Stimulated activated CD8-positive, alpha-beta memory T cell treated with anti-CD3 and anti-CD28 coated beads, Interleukin-12 subunit alpha, Interleukin-12 subunit beta, amount 100 ng/mL, for 1 hour (primary cell): Measurements from ENCODE around the gene LRRC8D.
"Not testable (repeated sequence)": the region's sequence is repeated elsewhere in the genome, so short reads cannot be mapped to it uniquely, and the experiment has no call there.

ENCODE experiments used
- DNase-seq: peaks from one replicate; pipeline ENCODE4 v3.0.0-alpha.2; 2020; ENCODE audit warnings: low read depth

LRRC8D gene

GRCh38 chr1:89913353-89914095 lies 92.7 kb downstream of the LRRC8D start:
- DNase-seq: no peak

GRCh38 chr1:89917353-89917752 lies 96.5 kb downstream of the LRRC8D start:
- no peak for DNase-seq

DNA sequence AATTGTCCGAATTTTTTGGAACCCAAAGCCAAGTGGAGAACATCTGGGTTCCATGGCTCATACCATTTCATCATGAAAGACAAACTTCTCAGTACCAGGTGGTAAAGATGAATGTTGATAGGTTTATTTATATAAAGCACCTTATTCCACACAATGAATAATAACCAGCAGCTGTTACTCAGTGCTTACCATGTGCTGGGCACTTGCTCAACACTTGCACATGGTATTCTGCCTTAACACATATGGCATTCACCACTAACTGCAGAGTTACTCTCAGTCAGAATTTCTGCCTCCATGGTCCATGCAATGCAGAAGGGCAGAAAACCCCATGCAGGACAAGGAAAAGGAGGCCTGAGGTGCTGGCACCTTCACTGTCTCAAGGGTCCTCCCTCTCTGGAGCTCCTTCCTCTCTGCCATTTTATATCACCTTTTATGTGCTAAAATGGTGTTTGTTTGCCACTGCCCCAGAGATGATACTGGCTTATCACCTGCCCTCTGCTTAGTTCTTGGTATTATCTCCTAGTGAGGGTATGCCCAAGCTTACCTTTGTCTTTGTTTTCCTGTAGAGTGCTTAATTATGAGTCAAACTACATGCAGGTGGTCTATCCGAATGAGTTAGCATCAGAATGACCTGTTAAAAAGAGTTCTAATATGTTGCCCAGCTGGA lies 97.4 kb downstream of the LRRC8D start:
- DNase-seq: no peak

DNA sequence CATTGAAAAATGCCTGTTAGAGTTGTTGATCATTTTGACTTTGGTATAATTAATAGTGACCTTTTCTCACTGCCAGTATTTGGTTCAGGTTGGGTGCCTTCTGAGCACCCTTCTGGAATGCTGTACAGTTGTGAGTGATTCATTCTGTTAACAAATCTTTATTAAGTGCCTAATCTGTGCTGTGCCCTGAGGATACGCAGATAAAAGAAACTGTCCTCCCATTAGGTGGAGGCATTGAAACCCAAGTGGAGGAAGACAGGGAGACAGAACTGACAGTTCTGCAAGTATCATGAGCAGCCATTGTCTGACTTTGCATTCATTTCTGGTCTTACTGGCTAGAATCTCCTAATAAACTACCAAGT lies 97.9 kb downstream of the LRRC8D start:
- no peak for DNase-seq

DNA sequence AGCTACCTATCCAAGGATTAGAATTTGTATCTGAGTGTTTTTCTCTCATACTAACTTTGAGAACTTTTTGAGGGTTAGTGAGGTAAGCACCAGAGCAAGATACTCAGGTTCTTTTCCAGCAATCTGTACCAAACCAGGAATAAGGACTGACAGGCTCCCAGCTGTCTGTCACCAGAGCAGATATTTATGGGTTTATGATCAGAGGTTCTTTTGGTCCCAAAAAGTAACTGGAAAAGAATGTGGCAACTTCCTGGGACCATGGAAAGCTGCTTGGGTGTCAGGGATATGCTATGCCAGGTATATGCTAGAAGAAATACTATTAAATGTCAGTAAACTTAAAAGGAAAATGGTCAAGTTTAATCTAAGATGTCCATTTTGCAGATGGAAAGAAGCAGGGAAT lies 98.3 kb downstream of the LRRC8D start:
- DNase-seq: no peak

GRCh38 chr1:89922911-89923310 lies 102.1 kb downstream of the LRRC8D start:
- DNase-seq: no peak

DNA sequence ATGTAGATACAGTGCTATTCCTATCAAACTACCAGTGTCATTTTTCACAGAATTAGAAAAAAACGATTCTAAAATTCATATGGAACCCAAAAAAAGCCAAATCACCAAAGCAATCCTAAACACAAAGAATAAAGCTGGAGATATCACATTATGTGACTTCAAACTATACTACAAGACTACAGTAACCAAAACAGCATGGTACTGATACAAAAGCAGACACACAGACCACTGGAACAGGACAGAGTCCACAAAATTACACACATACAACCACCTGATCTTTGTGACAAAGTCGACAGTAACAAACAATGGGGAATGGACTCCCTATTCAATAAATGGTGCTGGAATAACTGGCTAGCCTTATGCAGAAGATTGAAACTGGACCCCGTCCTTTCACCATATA lies 102.7 kb downstream of the LRRC8D start:
- DNase-seq: no peak

DNA sequence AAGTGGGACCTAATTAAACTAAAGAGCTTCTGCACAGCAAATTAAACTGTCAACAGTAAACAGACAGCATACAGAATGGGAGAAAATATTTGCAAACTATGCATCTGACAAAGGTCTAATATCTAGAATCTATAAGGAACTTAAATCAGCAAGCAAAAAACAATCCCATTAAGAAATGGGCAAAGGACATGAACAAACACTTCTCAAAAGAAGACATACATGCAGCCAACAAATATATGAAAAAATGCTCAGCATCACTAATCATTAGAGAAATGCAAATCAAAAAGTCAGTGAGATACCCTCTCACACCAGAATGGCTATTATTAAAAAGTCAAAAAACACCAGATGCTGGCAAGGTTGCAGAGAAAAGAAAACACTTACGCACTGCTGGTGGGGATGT lies 103.2 kb downstream of the LRRC8D start:
- not testable (repeated sequence) for DNase-seq

DNA sequence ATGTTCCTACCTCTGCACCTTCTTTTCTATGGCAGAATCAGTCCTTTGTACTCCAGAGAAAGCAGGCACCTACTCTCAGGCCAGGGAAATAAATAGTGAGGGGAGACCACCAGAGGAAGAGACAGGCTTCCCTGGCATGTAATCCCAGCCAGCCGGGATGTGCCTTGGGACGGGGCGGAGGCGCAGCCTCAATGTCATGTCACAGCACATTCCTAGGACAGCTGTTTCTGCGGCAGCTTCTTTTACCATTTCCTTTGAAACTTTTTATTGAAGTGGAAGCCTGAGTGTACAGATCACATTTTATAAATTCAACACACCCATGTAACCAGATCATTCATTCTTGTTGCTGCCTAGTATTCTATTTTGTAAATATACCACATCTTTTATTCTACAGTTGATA lies 106.2 kb downstream of the LRRC8D start:
- DNase-seq: no peak

- DNase-seq: no peak
These were observed 106.6 kb downstream of the LRRC8D start for GRCh38 chr1:89927478-89927877.

- DNase-seq: no peak
These were observed 107.7 kb downstream of the LRRC8D start for GRCh38 chr1:89928506-89928905.

DNA sequence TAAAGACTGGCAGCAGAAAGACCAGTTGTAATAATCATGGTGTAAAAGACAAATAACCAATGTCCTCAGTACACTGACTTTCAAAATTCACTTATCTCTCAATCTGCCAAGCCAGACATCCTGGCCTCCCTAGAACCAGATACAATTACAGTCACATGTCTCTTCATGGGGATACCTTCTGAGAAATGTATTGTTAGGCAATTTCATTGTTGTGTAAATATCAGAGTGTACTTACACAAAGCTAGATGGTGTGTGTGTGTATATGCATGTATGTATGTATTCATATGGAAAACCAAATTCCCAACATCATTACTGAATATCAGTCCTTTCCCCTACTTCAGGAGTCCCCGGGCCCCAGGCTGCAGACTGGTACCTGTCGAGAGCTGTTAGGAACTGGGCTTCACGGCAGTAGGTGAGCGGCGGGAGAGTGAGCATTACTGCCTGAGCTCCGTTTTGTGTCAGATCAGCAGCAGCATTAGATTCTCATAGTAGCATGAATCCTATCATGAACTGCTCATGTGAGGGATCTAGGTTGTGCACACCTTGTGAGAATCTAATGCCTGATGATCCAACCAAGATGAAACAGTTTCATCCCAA lies 108.7 kb downstream of the LRRC8D start:
- no peak for DNase-seq

GRCh38 chr1:89930579-89930978 lies 109.7 kb downstream of the LRRC8D start:
- DNase-seq: no peak

DNA sequence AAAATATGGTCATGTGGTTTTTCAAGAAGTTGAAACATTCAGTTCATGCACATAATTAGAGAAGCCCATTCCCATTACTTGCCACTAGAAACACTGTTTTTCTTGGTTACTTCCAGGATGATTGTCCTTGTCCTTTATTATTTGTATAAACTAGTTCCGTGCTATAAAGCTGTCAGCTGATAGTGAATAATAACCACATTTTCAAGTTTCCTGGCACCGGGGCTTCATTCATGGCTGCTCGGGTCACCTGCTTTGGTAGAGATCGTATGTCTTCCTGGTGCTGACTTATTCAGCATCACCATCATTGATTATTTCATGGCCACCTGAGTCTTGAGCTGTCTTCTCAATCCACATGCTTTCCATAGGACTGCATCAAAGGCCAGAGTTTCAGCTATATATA lies 111.1 kb downstream of the LRRC8D start:
- no peak for DNase-seq

- DNase-seq: no peak
These were observed 111.9 kb downstream of the LRRC8D start for GRCh38 chr1:89932598-89933364.

DNA sequence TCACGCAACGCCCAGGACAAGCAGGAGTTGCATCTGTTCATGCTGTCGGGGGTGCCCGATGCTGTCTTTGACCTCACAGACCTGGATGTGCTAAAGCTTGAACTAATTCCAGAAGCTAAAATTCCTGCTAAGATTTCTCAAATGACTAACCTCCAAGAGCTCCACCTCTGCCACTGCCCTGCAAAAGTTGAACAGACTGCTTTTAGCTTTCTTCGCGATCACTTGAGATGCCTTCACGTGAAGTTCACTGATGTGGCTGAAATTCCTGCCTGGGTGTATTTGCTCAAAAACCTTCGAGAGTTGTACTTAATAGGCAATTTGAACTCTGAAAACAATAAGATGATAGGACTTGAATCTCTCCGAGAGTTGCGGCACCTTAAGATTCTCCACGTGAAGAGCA lies 113.6 kb downstream of the LRRC8D start:
- DNase-seq: no peak

DNA sequence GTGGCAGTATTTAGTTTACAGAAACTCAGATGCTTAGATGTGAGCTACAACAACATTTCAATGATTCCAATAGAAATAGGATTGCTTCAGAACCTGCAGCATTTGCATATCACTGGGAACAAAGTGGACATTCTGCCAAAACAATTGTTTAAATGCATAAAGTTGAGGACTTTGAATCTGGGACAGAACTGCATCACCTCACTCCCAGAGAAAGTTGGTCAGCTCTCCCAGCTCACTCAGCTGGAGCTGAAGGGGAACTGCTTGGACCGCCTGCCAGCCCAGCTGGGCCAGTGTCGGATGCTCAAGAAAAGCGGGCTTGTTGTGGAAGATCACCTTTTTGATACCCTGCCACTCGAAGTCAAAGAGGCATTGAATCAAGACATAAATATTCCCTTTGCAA lies 114.4 kb downstream of the LRRC8D start:
- no peak for DNase-seq

DNA sequence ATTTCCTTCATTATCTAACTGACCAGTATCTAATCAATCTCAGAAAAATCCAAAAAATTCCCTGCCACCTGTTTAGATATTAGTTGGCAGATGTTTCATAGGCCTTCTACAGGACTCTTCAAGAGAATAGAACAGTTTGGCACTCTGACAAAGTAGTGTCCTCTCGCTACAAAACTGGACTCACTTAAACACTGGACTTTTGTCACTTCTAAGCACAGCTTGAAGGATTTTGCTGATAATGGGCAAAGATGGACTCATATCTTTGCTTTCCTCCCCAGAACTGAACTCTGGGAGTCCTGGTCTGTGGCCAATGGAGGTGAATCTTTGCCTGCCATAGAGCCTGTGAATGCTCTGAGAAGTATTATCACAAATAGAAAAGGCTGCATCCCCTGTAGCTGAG lies 115.9 kb downstream of the LRRC8D start:
- DNase-seq: no peak

DNA sequence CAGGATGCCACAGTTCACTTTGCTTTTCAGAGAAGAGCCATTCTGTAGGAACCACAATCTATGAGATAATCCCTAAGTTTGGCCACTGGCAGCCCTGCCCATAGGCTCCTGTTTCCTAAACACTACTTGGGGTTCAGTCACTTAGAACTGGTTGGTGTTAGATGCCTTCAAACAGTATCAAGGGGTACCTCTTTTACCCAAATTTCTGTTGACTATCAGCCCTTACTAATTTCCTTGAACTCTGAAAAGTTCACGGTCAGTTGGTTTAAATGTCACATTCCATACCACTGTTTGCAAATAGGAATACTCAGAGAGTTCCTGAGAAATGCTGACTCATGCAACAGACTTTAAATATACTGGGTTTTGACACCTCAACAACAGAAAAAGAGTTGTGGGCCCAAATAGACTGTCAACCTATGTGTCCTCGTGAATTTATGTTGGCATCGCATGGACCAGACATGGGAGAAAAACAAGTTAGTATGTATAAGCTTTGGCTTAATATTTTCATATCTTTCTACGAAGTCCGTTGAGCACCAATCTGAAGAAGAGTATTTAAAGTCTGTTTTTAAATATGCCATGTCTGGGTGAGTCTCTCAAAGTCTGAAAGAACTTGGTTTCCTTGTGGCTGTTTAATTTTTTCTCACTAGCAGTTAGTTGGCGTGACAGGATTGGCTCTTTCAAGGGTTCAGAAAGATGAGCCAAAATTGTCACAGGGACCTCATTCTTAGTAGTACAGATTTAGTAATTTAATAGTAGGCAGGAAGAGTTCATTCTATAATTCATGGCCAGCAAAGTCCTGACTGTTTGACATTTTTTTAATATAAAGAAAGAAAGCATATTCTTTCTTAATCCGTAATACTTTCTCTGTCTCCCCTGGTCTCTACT lies 117.6 kb downstream of the LRRC8D start:
- no peak for DNase-seq

- no peak for DNase-seq
These were observed 118.3 kb downstream of the LRRC8D start for GRCh38 chr1:89939059-89939570.

DNA sequence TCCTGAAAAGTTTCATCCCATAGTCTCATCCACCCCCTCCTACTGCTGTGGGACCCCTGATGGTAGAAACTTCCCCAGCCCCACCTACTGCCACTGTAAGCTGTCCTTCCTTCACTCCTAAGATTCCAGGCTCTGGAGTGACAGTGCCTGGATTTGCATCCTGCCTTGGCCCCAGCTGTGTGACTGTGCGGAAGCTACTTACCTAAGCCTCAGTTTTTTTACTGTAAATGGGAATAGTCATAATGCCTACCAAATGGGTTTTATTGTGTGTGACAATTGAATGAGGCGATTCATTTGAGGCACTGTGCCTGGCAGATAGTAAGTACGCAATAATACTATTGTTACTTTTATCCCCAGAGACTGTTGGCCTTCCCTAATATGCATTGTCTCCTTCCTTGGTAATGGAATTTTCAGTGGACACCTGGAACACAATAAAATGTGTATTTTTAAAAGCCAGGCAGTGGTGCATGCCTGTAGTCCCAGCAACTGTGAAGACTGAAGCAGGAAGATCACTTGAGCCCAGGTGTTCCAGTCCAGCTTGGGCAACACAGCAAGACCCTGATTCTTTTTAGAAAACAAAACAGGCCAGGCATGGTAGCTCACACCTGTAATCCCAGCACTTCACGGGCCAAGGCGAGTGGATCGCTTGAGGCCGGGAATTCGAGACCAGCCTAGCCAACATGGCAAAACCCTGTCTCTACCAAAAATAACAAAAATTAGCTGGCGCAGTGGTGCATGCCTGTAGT lies 119.0 kb downstream of the LRRC8D start:
- no peak for DNase-seq
